GM19025 (cell line): ENCODE results near the gene GFPT2.

Source experiments
- ATAC-seq: cut with Tn5 transposase; IDR thresholded peaks from one replicate; pipeline ENCODE4 v1.9.1; 2021; ENCODE audit warnings: mild to moderate bottlenecking, low read depth, moderate library complexity; ENCODE audit not compliant: unreplicated experiment

GFPT2 gene

GRCh38 chr5:180353048-180353979 is at the start of gene GFPT2:
TSS of gene GFPT2 (minus strand) at chr5:180353336. CDS start at chr5:180353217, 119 bp downstream.
- ATAC-seq: peak; percentile 83

GRCh38 chr5:180402716-180403115 is 49.6 kb upstream of the GFPT2 start:
- no peak for ATAC-seq

- ATAC-seq: no peak
These were observed 48.2 kb upstream of the GFPT2 start for GRCh38 chr5:180401229-180401907.

- no peak for ATAC-seq
These were observed 47.3 kb upstream of the GFPT2 start for GRCh38 chr5:180400416-180400815.

- ATAC-seq: no peak
These were observed 46.5 kb upstream of the GFPT2 start for GRCh38 chr5:180399401-180400215.

- no peak for ATAC-seq
These were observed 43.8 kb upstream of the GFPT2 start for GRCh38 chr5:180396926-180397325.

- ATAC-seq: no peak
These were observed 42.6 kb upstream of the GFPT2 start for GRCh38 chr5:180395540-180396274.

GRCh38 chr5:180394031-180394636 is 41.0 kb upstream of the GFPT2 start:
- no peak for ATAC-seq

- ATAC-seq: no peak
These were observed 38.1 kb upstream of the GFPT2 start for GRCh38 chr5:180391276-180391675.

GRCh38 chr5:180390441-180391190 is 37.5 kb upstream of the GFPT2 start:
- no peak for ATAC-seq

- no peak for ATAC-seq
These were observed 36.3 kb upstream of the GFPT2 start for GRCh38 chr5:180389252-180390101.

GRCh38 chr5:180387798-180388197 is 34.7 kb upstream of the GFPT2 start:
- no peak for ATAC-seq

GRCh38 chr5:180382926-180383325 is 29.8 kb upstream of the GFPT2 start:
- no peak for ATAC-seq

- ATAC-seq: no peak
These were observed 28.8 kb upstream of the GFPT2 start for GRCh38 chr5:180381851-180382480.

GRCh38 chr5:180381428-180381827 is 28.3 kb upstream of the GFPT2 start:
- no peak for ATAC-seq

- no peak for ATAC-seq
These were observed 27.7 kb upstream of the GFPT2 start for GRCh38 chr5:180380856-180381255.

- no peak for ATAC-seq
These were observed 27.3 kb upstream of the GFPT2 start for GRCh38 chr5:180380441-180380840.
